SJCRH30 (cell line): Measurements from ENCODE around the gene HPCA. TPM values are rescaled to one million over a fixed set of nuclear protein-coding genes. Genes with fewer than 3 reads are reported as not detected.

Experiments
- DNase-seq, 2 experiments: peaks; one replicate each; pipeline ENCODE4 v3.0.0-alpha.2; 2015 to 2020
- H3K27ac ChIP-seq: fragments of 250-450 bp; sonication (Bioruptor Pico); 2 replicates; pipeline ENCODE4 v1.5.1; 2020; ENCODE audit warnings: mild to moderate bottlenecking, moderate library complexity
- H3K27me3 ChIP-seq: fragments of 250-450 bp; sonication (Bioruptor Pico); 2 replicates; pipeline ENCODE4 v1.5.1; 2020; ENCODE audit warnings: mild to moderate bottlenecking, moderate library complexity
- H3K36me3 ChIP-seq: fragments of 250-450 bp; sonication (Bioruptor Pico); 2 replicates; pipeline ENCODE4 v1.5.1; 2020; ENCODE audit warnings: mild to moderate bottlenecking, moderate library complexity
- H3K4me1 ChIP-seq: fragments of 250-450 bp; sonication (Bioruptor Pico); 2 replicates; pipeline ENCODE4 v1.5.1; 2020; ENCODE audit warnings: mild to moderate bottlenecking, moderate library complexity
- H3K4me3 ChIP-seq: fragments of 250-450 bp; sonication (Bioruptor Pico); 2 replicates; pipeline ENCODE4 v1.5.1; 2020; ENCODE audit warnings: mild to moderate bottlenecking, moderate library complexity
- H3K9me3 ChIP-seq: fragments of 250-450 bp; sonication (Bioruptor Pico); replicated peaks from 2 replicates; pipeline ENCODE4 v1.5.1; 2020; ENCODE audit warnings: mild to moderate bottlenecking, moderate library complexity
- total RNA-seq: library from RNA; depleted of rRNA; stranded (reverse); fragments of >200 nt; shearing (Covaris generic); gene quantifications from 2 replicates; pipeline ENCODE4 v1.2.3, GENCODE V29; 2014

Gene HPCA
- total RNA-seq, 1 experiment from 2014 or later = not detected

DNA sequence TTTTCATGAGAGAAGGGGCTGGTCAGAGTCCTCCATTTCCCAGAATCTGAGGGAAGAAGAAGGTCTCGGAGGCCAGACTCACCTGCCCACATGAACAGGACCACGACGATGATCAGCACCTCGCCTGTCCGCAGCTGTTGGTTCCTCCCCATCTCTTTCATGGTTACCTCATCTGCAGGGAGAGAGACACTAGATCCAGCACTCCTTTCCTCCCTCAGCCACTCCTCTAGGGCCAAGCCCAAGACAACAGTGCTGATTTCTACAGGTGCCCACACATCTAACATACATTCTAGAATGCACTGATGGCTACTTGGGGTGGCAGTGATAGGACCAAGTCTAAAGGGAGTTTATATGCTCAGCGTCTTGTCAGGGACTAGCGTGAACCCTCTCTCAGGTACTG is 18.6 kb upstream of the HPCA start:
- no peaks in the 10 kb centered on the region for H3K27me3 ChIP-seq
- peaks cover 44% of the 10 kb centered on the region for H3K36me3 ChIP-seq
- peaks cover 9% of the 10 kb centered on the region; the same call in 1 of the 2 replicates for H3K4me1 ChIP-seq
- no peaks in the 10 kb centered on the region for H3K9me3 ChIP-seq
- no peak overlapping the region for H3K27ac ChIP-seq
- no peak overlapping the region for H3K4me3 ChIP-seq
- DNase-seq = no peak

DNA sequence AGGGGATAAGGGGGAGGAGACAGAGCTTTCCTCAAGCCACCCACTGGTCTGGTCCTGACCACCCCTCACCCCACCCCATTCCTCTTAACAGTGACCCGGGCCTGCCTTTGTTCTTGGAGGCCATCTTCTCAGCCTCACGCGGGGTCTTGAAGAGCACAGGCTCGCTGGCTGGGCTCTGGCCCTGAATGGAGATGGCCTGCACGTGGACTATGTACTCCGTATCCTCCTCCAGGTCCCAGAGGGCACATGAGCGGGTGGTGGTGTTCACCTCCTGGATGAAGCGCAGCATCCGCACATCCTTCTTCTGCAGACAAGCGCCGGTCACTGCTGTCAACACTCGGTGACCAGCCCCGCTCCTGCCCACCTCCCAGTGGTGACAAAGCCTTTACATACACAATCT is 18.2 kb upstream of the HPCA start:
- H3K27me3 ChIP-seq = no peaks in the 10 kb centered on the region
- peaks cover 40% of the 10 kb centered on the region for H3K36me3 ChIP-seq
- no peak overlapping the region for H3K27ac ChIP-seq
- no peaks in the 10 kb centered on the region for H3K9me3 ChIP-seq
- H3K4me1 ChIP-seq = peaks cover 13% of the 10 kb centered on the region; the same call in 1 of the 2 replicates
- no peak for DNase-seq
- no peak overlapping the region for H3K4me3 ChIP-seq

DNA sequence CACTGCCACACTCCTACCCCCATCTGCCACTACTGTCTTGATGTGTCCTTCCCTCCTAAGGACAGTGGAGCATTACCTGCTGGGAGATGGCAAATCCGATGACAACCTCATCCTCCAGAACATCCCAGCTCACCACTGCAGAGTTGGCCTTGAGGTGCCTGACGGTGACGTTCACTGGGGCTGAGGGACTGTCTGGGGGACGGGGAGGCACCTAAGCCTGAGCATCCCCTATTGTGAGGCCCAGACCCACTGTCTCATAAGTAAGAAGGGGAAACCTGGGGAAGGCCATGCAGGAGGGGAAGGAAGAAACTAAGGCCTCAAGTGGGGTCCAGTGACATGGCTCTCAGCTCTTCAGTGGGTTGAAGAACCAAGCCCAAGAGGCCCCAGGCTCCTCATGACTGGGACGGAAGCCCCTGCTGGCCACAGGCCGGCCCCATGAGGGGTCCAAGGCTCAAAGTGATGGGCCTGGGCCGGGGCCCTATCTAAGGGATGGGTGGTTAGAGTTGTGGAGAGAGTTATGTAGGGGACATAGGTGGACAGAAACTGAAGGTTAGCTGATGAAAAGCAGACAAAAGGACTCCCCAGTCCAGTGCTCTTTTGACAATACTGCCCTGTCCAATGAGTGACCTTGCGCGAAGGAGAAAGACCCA is 17.4 kb upstream of the HPCA start:
- H3K9me3 ChIP-seq = no peaks in the 10 kb centered on the region
- H3K36me3 ChIP-seq = peaks cover 32% of the 10 kb centered on the region
- H3K27me3 ChIP-seq = no peaks in the 10 kb centered on the region
- no peak overlapping the region for H3K27ac ChIP-seq
- no peak overlapping the region for H3K4me3 ChIP-seq
- DNase-seq = no peak
- H3K4me1 ChIP-seq = peaks cover 13% of the 10 kb centered on the region; the same call in 1 of the 2 replicates

DNA sequence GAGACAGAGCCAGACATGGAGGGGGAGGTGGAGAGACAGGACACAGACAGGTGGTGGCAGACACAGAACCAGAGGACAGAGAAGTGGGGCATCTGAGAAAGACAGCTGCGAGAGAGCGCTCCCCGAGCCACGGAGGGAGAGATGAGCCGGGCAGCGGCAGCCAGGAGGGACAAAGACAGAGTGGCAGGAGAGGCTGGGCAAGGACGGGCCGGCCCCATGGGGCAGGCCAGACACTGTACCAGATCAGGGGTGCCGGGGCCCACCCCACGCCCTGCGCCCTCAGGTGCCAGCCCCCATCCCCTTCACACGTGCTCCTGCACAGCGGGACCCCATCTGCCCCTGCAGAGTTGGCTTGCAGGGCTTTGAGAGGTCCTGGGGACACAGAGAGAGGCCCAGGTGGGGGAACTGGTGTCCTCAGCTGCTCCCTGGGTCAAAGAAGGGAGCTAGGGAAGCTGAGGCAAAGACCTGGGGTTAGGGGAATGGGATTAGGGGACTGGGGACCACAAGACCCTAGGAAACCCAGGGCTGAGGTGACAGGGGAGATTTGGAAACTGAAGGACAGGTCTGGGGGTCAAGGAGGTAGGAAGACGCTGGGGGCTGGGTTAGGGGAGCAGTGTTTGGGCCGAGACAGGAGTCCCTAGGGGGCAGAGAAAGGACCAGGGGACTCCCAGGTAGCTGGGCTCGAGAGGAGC is 16.2 kb upstream of the HPCA start:
- no peaks in the 10 kb centered on the region for H3K9me3 ChIP-seq
- H3K36me3 ChIP-seq = peaks cover 28% of the 10 kb centered on the region
- H3K27ac ChIP-seq = peak overlapping the region; percentile 56
- H3K4me3 ChIP-seq = peak overlapping the region; percentile 61
- H3K27me3 ChIP-seq = no peaks in the 10 kb centered on the region
- DNase-seq = peak; percentile 76 to 86
- H3K4me1 ChIP-seq = peaks cover 13% of the 10 kb centered on the region; the same call in 1 of the 2 replicates

DNA sequence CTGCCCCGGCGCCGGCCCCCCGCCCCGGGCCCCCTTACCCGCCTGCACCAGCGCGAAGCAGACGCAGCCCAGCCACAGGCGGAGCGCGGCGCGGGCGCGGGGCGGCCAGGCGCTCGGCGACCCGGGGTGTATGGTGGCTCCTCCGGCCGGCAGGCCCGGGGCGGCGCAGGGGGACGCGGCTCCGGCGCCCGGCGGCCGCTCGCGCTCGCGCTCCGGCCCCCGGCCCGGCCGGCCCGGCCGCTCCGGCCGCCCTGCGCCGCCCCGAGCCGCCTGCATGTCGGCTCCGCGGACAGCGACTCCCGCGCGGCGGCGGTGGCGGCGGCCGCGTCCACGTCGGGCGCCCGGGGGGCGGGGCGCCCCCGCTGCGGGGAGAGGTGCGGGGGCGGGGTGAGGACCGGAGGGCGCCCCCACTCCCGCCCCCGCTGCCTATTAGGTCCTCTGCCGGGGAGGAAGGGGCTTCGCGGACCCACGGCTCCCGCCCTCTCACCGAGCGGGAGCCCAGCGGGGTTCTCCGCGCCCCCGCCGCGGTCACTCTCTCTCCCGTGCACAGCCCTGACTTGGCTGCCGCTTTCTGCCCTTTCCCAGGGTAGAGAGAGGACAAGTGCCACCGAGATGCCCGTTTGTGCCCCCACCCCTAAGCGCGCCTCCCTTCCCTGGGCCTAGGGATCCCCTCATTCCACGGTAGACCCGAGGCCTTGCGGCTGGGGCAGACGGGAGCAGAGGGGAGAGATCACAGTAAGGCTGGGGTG is 15.5 kb upstream of the HPCA start, which contains the start of gene FNDC5:
Gene FNDC5 (minus strand): TSS at position 298 of the 749 bp plus-strand sequence.
- H3K9me3 ChIP-seq = no peaks in the 10 kb centered on the region
- peak within 1 kb of the TSS; percentile 62 for H3K27ac ChIP-seq
- peak within 1 kb of the TSS; percentile 74 for H3K4me3 ChIP-seq
- H3K27me3 ChIP-seq = no peaks in the 10 kb centered on the region
- H3K4me1 ChIP-seq = peaks cover 13% of the 10 kb centered on the region; the same call in 1 of the 2 replicates
- H3K36me3 ChIP-seq = peaks cover 23% of the 10 kb centered on the region
- peak; percentile 31 to 44 for DNase-seq

- H3K27me3 ChIP-seq = no peaks in the 10 kb centered on the region
- H3K4me1 ChIP-seq = peaks cover 13% of the 10 kb centered on the region; the same call in 1 of the 2 replicates
- H3K9me3 ChIP-seq = no peaks in the 10 kb centered on the region
- H3K36me3 ChIP-seq = peaks cover 15% of the 10 kb centered on the region
- H3K27ac ChIP-seq = peak overlapping the region; percentile 62
- peak; percentile 64 to 76 for DNase-seq
- peak overlapping the region; percentile 74 for H3K4me3 ChIP-seq
These were observed 14.7 kb upstream of the HPCA start for GRCh38 chr1:32871364-32872191.

- Histone ChIP-seq H3K36me3 (peaks cover 10% of the 10 kb centered on the region), H3K9me3 (no peaks in the 10 kb centered on the region), H3K4me1 (peaks cover 16% of the 10 kb centered on the region; the same call in 1 of the 2 replicates), H3K4me3 (peak overlapping the region; percentile 74), H3K27me3 (no peaks in the 10 kb centered on the region), H3K27ac (peak overlapping the region; percentile 62)
- no peak for DNase-seq
These were observed 14.2 kb upstream of the HPCA start for GRCh38 chr1:32872192-32872460.

DNA sequence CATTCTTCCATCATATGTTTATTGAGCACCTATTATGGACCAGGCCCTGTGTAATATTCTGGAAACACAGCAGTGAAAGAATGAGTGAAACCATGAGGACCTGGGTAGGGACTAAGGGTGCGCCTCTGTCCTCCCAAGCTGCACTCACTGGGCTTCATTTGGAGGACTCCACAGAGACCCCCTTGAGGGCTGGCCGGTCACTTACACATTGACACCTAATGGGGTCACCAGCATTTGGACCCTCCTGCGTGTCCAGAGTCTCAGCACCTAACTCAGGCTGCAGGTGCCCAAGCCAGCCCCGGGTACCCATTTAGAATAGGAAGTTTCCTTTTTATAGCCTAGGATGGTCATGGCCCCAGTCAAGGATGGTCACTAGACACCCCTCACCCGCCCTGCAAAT is 12.8 kb upstream of the HPCA start:
- H3K27me3 ChIP-seq = no peaks in the 10 kb centered on the region
- no peaks in the 10 kb centered on the region for H3K9me3 ChIP-seq
- H3K36me3 ChIP-seq = 0 out of 2 replicates have a peak, but pooled peaks cover 2% of the 10 kb centered on the region
- H3K4me1 ChIP-seq = peaks cover 21% of the 10 kb centered on the region
- no peak for DNase-seq
- H3K27ac ChIP-seq = no peak overlapping the region
- H3K4me3 ChIP-seq = no peak overlapping the region

GRCh38 chr1:32874860-32875752 is 11.2 kb upstream of the HPCA start:
- Histone ChIP-seq H3K4me3 (no peak overlapping the region), H3K27ac (no peak overlapping the region), H3K9me3 (no peaks in the 10 kb centered on the region), H3K4me1 (peaks cover 15% of the 10 kb centered on the region), H3K36me3 (no peaks in the 10 kb centered on the region), H3K27me3 (no peaks in the 10 kb centered on the region)
- DNase-seq = no peak

DNA sequence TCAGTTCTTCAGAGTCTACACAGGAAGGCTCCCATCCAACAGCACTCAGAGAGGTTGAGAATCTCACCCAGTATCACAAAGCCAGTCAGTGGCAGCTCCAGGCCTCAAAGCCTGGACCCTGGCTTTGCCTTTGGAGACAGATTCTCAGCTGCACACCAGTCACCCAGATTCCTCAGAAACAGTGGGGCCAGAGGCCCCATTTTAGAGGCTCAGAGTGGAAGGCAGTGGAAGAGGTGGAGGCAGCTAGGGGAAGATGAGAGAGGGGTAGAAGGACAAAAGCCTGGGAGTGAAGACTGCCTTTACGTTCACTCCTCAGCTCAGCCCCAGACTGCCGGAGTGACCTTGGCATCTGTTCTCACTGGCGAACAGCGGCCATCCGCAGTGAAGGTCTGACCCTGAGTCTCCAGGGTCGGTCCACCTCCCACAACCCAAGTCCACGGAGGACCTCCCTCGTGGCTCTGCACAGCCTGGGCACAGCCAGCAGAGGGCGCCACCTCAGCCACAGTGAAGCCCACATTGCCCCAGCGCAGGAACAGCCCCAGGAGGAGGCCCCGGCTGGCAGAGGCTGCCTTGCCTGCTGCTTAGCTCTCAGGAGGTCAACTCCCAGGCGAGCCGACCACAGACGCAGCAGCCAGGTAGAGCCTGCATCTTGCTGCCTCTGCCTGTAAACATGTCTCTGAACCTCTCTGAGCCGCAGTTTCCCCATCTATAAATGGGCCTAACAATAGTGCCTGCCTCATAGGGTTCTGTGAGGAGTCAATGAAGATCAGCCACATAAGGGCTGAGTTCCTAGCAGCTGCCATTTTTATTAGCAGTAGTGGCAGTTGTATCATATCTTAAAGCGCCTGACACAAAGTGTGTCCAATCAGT is 9.7 kb upstream of the HPCA start:
- Histone ChIP-seq H3K36me3 (no peaks in the 10 kb centered on the region), H3K4me1 (peaks cover 14% of the 10 kb centered on the region), H3K4me3 (no peak overlapping the region), H3K27me3 (no peaks in the 10 kb centered on the region), H3K27ac (no peak overlapping the region), H3K9me3 (no peaks in the 10 kb centered on the region)
- DNase-seq = peak; percentile 68 to 79

DNA sequence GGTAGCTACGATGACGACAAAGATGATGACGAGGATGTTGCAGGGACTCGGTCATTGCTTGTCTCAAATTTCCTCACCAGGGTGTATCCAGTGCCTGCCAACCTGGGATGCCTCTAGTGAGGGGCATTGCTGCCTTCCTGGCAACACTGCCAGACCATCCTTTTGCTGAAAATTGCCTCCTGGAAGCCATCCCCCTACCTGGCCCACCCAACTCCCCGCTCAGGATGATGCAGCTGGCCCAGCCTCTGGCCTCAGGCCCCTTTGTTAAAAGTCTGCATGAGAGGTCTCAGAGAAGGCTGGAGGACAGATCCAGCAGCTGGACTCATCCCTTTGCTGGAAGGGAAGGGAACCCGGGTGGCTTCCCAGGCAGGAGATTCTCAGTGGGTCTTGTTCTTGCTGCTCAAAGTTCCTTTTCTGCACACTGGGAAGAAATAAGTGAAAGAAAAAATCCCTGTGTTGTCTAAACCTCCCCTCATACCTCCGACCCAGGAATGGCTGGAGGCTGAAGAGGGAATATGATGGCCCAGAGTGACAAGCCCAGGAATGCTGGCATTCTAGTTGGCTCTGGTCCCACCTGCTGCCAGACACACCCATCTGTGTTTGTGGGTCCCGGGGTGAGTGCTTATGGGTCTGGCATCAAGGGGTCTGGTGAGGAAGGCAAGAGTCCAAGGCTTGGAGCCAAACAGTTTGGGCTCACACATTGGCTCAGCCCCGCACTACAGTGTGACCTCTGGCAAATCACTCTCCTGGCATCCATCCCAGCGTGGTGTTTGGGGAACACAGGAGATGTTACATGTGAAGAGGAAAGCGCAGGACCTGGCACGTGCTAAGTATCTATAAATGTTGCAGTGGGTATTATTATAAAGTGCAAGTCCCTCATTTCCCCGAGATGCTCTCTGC is 8.8 kb upstream of the HPCA start:
- Histone ChIP-seq H3K4me3 (no peak overlapping the region), H3K4me1 (peaks cover 19% of the 10 kb centered on the region), H3K36me3 (no peaks in the 10 kb centered on the region), H3K27ac (no peak overlapping the region), H3K27me3 (no peaks in the 10 kb centered on the region), H3K9me3 (no peaks in the 10 kb centered on the region)
- no peak for DNase-seq

DNA sequence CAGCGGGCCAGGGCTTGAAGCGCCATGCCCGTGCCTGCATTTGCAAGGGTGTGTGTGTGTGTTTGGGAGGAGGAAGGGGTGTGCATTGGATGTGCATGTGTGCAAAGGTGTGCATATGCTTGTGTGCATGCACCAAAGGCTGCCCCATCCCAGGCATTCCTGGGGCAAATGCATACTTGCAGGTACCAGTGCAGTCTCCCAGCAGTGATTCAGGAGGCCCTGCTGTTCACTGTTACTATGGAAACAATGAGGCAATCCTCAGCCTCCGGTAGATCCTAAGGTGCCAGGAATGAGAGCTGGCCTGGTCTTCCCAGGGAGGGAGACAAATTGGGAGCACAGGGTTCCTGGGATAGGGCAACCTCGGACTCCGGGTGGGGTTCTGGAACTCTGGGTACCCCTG is 8.1 kb upstream of the HPCA start:
- no peak for DNase-seq
- H3K36me3 ChIP-seq = no peaks in the 10 kb centered on the region
- H3K27ac ChIP-seq = no peak overlapping the region
- H3K4me1 ChIP-seq = peaks cover 15% of the 10 kb centered on the region
- H3K9me3 ChIP-seq = no peaks in the 10 kb centered on the region
- no peaks in the 10 kb centered on the region for H3K27me3 ChIP-seq
- H3K4me3 ChIP-seq = no peak overlapping the region
